Activated B cell treated with CpG ODN at 0.5 μM for 24 hours (primary cell): Measurements from ENCODE around the gene STX10. TPM values are rescaled to one million over a fixed set of nuclear protein-coding genes. Genes with fewer than 3 reads are reported as not detected.

Source experiments
- ATAC-seq: fragments of 200-7000 bp; cut with Tn5 transposase; one replicate; pipeline ENCODE4 v1.10.0; 2021; ENCODE audit warnings: low read depth, mild to moderate bottlenecking, moderate library complexity
- CTCF ChIA-PET: fragments of 350-600 bp; sonication (Branson Sonifier 250); formaldehyde crosslinking; loops from one replicate; lab custom pipeline; 2021; ENCODE audit warnings: antibody characterized with exemption; lab: Charles Lee
- POLR2A ChIA-PET: fragments of 350-600 bp; sonication (Branson Sonifier 250); formaldehyde crosslinking; loops from one replicate; lab custom pipeline; 2021; ENCODE audit warnings: antibody characterized with exemption; lab: Charles Lee
- DNase-seq: peaks from one replicate; pipeline ENCODE4 v3.0.0; 2022
- H3K27ac Mint-ChIP-seq: one replicate; pipeline ENCODE4 v1.8.0; 2020; ENCODE audit warnings: mixed read lengths
- H3K27me3 Mint-ChIP-seq: one replicate; pipeline ENCODE4 v1.8.0; 2021; ENCODE audit warnings: mixed read lengths
- H3K36me3 Mint-ChIP-seq: one replicate; pipeline ENCODE4 v1.8.0; 2021; ENCODE audit warnings: low read depth, mixed read lengths
- H3K4me1 Mint-ChIP-seq: one replicate; pipeline ENCODE4 v1.8.0; 2021; ENCODE audit warnings: mixed read lengths
- H3K4me3 Mint-ChIP-seq: one replicate; pipeline ENCODE4 v1.8.0; 2020; ENCODE audit warnings: mild to moderate bottlenecking, mixed read lengths
- H3K9me3 Mint-ChIP-seq: one replicate; pipeline ENCODE4 v1.8.0; 2020; ENCODE audit warnings: mixed read lengths
- intact Hi-C: fragments of 100-400 bp; cut with micrococcal nuclease; formaldehyde crosslinking; loops from one replicate; pipeline ENCODE4 v1.15.1; 2024
- total RNA-seq: library from RNA; stranded (reverse); gene quantifications from 2 replicates; pipeline ENCODE4 v1.2.3, GENCODE V29; 2022
- TF ChIP-seq, protein P1 (sequence below): fragments of 200-600 bp; IDR thresholded peaks from one replicate; pipeline ENCODE4 v1.8.0; 2022; ENCODE audit warnings: antibody characterized with exemption, mild to moderate bottlenecking

STX10 gene
- total RNA-seq, 1 donor from 2014 or later: 43.6 TPM

DNA sequence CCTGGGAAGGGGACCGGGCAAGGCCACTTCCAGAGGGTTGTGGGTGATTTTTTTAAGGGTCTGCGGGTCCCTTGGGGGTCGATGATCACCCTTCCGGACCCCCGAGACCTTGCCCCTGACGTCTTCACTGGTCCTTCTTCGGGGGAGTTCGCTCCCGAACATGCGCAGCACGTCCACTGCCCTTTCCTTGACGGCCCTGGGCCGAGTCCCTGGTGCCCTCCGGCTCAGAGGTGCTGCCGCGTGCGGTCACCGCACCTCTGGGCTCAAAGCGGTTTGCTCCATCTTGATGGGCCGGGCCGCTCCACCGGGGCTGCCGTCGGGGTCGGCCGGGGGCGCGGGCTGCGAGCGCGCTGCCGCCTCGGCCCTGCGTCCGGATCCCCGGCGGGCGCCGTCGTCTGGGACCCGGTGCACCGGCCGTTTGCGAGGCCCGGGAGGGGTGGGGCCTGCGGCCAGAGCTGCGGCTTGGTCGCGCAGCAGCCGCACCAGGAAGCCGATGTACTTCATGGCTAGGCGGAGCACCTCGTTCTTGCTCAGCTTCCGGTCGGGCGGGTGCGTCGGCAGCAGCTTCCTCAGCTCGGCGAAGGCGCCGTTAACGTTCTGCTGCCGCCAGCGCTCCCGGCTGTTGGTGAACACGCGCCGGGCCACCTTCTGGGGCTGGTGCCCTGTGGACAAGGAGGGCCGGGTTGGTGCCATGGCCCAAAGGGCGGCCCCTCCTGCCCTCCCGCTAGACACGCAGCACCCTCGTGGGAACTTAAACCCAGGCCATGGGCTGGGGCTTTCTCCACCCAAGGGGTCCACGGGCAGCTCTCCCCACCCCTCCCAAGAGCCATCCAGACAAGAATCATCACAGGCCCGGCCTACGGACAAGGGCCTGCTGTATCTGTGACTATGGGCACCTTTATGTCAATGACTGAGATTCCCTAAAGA is 50.8 kb downstream of the STX10 start:
- peaks cover 21% of the 10 kb centered on the region for H3K36me3 Mint-ChIP-seq
- ChIA-PET CTCF (interaction anchor here (1.1 to 1.5 kb wide), 3 partner anchors 54 to 162 kb away, joined by 3 to 4 read pairs (median 3); no protein-coding TSS in a partner anchor), POLR2A (interaction anchor here (0.6 to 8.8 kb wide), 12 partner anchors 17 to 441 kb away, joined by 3 to 158 read pairs (median 5); partner anchors contain the start of genes IER2, JUNB, NACC1 and STX10)
- no peaks in the 10 kb centered on the region for H3K9me3 Mint-ChIP-seq
- TF ChIP-seq, protein P1, sequence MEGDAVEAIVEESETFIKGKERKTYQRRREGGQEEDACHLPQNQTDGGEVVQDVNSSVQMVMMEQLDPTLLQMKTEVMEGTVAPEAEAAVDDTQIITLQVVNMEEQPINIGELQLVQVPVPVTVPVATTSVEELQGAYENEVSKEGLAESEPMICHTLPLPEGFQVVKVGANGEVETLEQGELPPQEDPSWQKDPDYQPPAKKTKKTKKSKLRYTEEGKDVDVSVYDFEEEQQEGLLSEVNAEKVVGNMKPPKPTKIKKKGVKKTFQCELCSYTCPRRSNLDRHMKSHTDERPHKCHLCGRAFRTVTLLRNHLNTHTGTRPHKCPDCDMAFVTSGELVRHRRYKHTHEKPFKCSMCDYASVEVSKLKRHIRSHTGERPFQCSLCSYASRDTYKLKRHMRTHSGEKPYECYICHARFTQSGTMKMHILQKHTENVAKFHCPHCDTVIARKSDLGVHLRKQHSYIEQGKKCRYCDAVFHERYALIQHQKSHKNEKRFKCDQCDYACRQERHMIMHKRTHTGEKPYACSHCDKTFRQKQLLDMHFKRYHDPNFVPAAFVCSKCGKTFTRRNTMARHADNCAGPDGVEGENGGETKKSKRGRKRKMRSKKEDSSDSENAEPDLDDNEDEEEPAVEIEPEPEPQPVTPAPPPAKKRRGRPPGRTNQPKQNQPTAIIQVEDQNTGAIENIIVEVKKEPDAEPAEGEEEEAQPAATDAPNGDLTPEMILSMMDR: no peak
- peak overlapping the region; percentile 93 for H3K27ac Mint-ChIP-seq
- peak overlapping the region; percentile 88 for H3K4me3 Mint-ChIP-seq
- peaks cover 76% of the 10 kb centered on the region for H3K4me1 Mint-ChIP-seq
- no peaks in the 10 kb centered on the region for H3K27me3 Mint-ChIP-seq
- intact Hi-C loops: no loop called here
- DNase-seq (peak; percentile 70), ATAC-seq (peak; percentile 2)

DNA sequence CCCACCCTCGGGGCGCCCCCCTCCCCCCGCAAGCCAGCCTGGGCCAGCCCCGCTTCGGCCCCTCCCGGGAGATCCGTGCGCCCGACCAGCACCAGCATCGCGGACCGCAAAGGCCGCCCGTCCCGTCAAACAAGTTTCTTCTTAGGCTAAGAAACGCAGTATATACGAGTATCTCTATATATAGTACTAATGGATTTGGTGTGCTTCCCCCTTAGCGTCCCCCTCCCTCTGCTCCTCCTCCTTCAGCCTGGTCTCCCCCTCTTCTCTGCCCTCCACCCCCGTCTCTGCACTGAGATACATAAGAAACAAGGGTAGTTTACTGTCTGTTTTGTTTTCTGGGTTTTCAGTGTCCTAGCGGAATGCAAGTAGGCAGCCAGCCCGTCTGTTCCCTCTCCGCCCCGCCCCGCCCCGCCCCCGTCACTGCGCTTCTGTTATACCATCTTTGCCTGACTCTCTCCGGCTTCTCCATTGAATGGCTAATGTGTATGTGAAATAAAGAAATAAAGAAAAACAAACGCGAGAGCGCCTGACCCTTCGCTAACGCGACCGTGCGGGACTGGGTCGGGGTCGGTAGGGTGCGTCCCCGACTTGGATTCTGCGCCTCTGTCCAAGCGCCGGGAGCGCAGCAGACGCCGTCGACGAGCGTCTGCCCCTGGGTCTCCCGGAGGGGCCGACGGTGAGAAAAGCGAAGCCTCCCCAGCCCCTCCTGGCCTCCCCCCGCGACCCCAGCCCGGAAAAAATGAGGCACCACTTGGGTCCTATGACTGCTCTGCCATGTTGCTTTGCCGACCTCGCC is 51.7 kb downstream of the STX10 start:
- CTCF ChIA-PET: no interaction called here
- Mint-ChIP-seq H3K4me1 (peaks cover 73% of the 10 kb centered on the region), H3K27ac (peak overlapping the region; percentile 93), H3K9me3 (no peaks in the 10 kb centered on the region), H3K36me3 (peaks cover 21% of the 10 kb centered on the region), H3K27me3 (no peaks in the 10 kb centered on the region), H3K4me3 (peak overlapping the region; percentile 88)
- intact Hi-C loops: loop anchor here (1.0 kb wide), 2 partner anchors 58 to 85 kb away; no protein-coding TSS in a partner anchor
- POLR2A ChIA-PET: interaction anchor here (0.6 to 8.8 kb wide), 4 partner anchors 18 to 57 kb away, joined by 3 to 158 read pairs (median 41); partner anchors contain the start of genes NACC1 and TRMT1
- ATAC-seq (peak; percentile 1), DNase-seq (peak; percentile 44)
- TF ChIP-seq, protein P1: no peak

DNA sequence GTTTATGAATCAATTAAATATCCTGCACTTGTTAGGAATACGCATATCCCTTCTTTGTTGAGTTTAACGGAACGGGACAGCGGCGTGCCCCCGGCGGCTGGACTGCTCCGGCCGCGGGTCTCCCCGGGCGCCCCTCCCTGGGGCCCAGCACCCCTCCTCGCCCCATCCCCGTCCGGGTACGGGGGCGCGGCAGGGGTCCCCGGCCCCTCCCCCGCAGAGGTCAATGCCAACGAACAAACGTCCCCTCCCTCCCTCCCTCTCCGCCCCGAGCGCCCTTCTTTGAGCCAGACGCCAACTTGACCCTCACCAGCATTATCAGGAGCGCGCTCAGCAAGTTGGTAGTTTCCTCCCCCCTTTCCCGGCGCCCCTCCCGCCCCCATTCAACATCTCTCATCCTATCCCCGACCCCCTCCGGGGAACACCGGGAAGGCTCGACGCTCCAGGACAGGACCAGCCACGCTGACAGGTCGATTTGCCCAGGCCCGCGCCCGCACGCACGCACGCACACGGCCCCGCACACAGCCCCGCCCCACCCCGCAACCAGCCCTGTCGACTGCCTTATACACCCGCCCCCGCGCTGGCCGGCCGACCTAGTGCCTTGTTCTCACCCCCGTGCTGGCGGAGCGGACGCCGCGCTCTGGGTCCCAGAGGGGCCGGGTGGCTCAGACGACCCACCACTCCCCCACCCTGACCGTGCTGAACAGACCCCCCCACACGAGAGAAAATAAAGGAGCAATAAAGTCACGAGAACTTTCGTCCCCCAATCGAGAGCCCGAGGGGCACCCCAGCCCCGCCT is 52.5 kb downstream of the STX10 start:
- intact Hi-C loops: loop anchor here (1.0 kb wide), 2 partner anchors 59 to 84 kb away; no protein-coding TSS in a partner anchor
- peaks cover 21% of the 10 kb centered on the region for H3K36me3 Mint-ChIP-seq
- TF ChIP-seq, protein P1: no peak
- H3K27me3 Mint-ChIP-seq: no peaks in the 10 kb centered on the region
- ChIA-PET POLR2A (interaction anchor here (0.6 to 8.8 kb wide), 16 partner anchors 7 to 1479 kb away, joined by 3 to 158 read pairs (median 6); partner anchors contain the start of genes LYL1, NACC1 and TRMT1), CTCF (no interaction called here)
- H3K4me1 Mint-ChIP-seq: peaks cover 68% of the 10 kb centered on the region
- peak overlapping the region; percentile 88 for H3K4me3 Mint-ChIP-seq
- H3K27ac Mint-ChIP-seq: peak overlapping the region; percentile 95
- peak; percentile 61 for DNase-seq
- ATAC-seq: peak; percentile 12
- no peaks in the 10 kb centered on the region for H3K9me3 Mint-ChIP-seq

DNA sequence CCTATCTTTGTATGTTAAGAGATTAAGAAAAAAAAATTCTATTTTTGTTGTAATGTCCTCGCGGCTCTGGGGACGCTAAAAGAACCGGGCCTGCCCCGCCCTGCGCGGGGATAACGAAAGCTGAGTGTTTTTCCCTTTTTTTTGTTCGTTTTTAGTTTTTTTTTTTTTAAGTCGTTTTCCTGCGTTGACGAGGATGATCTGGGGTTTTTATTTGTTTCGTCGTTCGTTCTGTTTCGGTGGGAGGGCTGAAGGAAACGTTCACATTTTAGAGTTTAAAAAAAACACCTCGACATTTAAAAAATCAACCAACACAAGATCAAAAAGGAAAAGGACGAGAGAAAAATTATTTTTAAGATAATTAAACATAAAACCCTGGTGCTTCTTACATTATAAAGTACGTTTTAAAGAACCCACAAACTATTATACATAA is 53.1 kb downstream of the STX10 start:
- no peaks in the 10 kb centered on the region for H3K9me3 Mint-ChIP-seq
- H3K27me3 Mint-ChIP-seq: no peaks in the 10 kb centered on the region
- ATAC-seq (no peak), DNase-seq (no peak)
- peak overlapping the region; percentile 88 for H3K4me3 Mint-ChIP-seq
- peaks cover 21% of the 10 kb centered on the region for H3K36me3 Mint-ChIP-seq
- POLR2A ChIA-PET: interaction anchor here (0.6 to 4.5 kb wide), 19 partner anchors 8 to 1499 kb away, joined by 3 to 125 read pairs (median 5); partner anchors contain the start of genes CALR, LYL1 and NACC1
- CTCF ChIA-PET: interaction anchor here (3.9 to 5.0 kb wide), 3 partner anchors 8 to 119 kb away, joined by 27 to 106 read pairs (median 47); no protein-coding TSS in a partner anchor
- H3K27ac Mint-ChIP-seq: peak overlapping the region; percentile 95
- intact Hi-C loops: no loop called here
- TF ChIP-seq, protein P1: no peak
- peaks cover 66% of the 10 kb centered on the region for H3K4me1 Mint-ChIP-seq
